ENCODE measurements around the gene FAR2. TPM values are rescaled to one million over a fixed set of nuclear protein-coding genes. Genes with fewer than 3 reads are reported as not detected.

FAR2 gene
- total and polyA plus RNA-seq, 2 of the 13 experiments (the other 11 are each of a cell fraction or from before 2014, with no cell fraction given), result not detected

DNA sequence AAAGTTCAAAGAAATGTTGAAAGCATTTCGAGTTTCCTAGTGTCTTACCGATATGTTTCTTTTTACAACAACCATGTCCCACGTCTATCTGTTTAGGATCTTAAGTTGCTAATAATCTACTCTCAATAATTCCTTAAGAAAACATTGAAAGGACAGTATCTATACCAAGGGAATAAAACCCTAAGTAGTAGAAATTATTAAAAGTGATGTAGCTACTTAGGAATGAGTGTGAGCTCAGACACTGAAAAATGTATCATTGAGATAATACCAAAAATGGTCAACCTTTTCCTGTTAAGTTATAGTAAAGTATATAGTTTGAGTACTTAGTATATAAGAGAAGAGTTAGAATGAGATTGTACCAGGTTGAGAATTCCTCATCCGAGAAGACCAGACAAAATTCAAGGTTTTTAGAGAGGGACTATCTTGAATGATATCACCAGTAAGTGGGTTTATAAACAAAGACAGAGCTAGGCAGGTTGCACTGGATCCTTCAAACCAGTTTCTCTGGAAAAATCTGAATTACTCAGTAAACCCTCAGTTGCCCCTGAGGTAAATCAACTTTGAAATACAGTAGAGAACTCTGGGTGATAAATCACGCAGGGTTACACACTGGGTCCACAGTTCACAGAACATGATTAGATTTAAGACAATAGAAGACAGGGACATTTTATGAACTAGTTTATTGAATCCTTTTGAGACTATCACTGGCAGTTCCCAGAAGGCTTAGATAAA, 135.1 kb downstream of the FAR2 start:
- in situ Hi-C loops (cut with HindIII; ENCODE audit: extremely low pct_ligation_motif_present, low pct_unique_long_range_greater_than_20kb) (no loop called here), intact Hi-C loops (cut with micrococcal nuclease; ENCODE audit: unreplicated experiment) (no loop called here)
- Histone ChIP-seq H3K9me3 (ENCODE audit: low read length) (no peaks in the 10 kb centered on the region), H2AFZ (ENCODE audit: low read length) (no peak overlapping the region), H3K27ac (ENCODE audit: extremely low read length, insufficient read depth, low read length) (no peak overlapping the region), H4K20me1 (ENCODE audit: insufficient read depth, low read length) (no peaks in the 10 kb centered on the region), H3K9ac (ENCODE audit: insufficient read depth, low read depth, low read length) (no peak overlapping the region), H3K4me2 (ENCODE audit: low read depth, low read length) (no peak overlapping the region), H3K4me3 (replicated peaks in 1 of 3; ENCODE audit: insufficient read depth in 1 of 3, low read depth in 2 of 3, low read length in 3 of 3) (no peak overlapping the region), H3K79me2 (ENCODE audit: insufficient read depth, low read length) (no peaks in the 10 kb centered on the region), H3K36me3 (replicated peaks in 1 of 2; ENCODE audit: control insufficient read depth in 1 of 2, insufficient read depth in 2 of 2, low read length in 2 of 2) (no peaks in the 10 kb centered on the region), H3K27me3 (ENCODE audit: control insufficient read depth in 1 of 2, insufficient read depth in 2 of 2, low read length in 2 of 2) (no peaks in the 10 kb centered on the region), H3K4me1 (ENCODE audit: insufficient read depth, low read length) (no peaks in the 10 kb centered on the region)
- no TSS peak for BruUV-seq (replicated peaks)
- FAIRE-seq, result no peak
- WGBS (ENCODE audit: low lambda C conversion rate), result 60% methylated on average over 5 of the region's 5 CpGs
- DNase-seq (ENCODE audit: low spot score), result no peak
- ChIA-PET CTCF (ENCODE audit: low intra/inter-chr PET ratio, low total read pairs) (no interaction called here), POLR2A (no interaction called here)
- no peak for ATAC-seq
- no peak for TF ChIP-seq STAG1 (CRISPR knock-in tag; IDR thresholded peaks at IDR 0.05)
- TF ChIP-seq DNMT1 (CRISPR knock-in tag; IDR thresholded peaks at IDR 0.05), result no peak
- TF ChIP-seq TARDBP (CRISPR knock-in tag; IDR thresholded peaks at IDR 0.05), result no peak
- TF ChIP-seq ZNF557 (CRISPR knock-in tag; IDR thresholded peaks at IDR 0.05), result no peak
- TF ChIP-seq ERF (CRISPR knock-in tag; IDR thresholded peaks at IDR 0.05), result no peak
- no peak for TF ChIP-seq KMT2B (CRISPR knock-in tag; IDR thresholded peaks at IDR 0.05)
- TF ChIP-seq STAT5B (CRISPR knock-in tag; IDR thresholded peaks at IDR 0.05), result no peak
- TF ChIP-seq POLR2A (IDR thresholded peaks at IDR 0.05; ENCODE audit: insufficient read depth in 1 of 2, low read depth in 2 of 2, low read length in 2 of 2), result no peak
- TF ChIP-seq AFF4 (CRISPR knock-in tag; IDR thresholded peaks at IDR 0.05), result no peak
- TF ChIP-seq, protein P1, sequence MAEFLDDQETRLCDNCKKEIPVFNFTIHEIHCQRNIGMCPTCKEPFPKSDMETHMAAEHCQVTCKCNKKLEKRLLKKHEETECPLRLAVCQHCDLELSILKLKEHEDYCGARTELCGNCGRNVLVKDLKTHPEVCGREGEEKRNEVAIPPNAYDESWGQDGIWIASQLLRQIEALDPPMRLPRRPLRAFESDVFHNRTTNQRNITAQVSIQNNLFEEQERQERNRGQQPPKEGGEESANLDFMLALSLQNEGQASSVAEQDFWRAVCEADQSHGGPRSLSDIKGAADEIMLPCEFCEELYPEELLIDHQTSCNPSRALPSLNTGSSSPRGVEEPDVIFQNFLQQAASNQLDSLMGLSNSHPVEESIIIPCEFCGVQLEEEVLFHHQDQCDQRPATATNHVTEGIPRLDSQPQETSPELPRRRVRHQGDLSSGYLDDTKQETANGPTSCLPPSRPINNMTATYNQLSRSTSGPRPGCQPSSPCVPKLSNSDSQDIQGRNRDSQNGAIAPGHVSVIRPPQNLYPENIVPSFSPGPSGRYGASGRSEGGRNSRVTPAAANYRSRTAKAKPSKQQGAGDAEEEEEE (CRISPR knock-in tag; IDR thresholded peaks at IDR 0.05; ENCODE audit: borderline replicate concordance), result no peak
- TF ChIP-seq REL (CRISPR knock-in tag; conservative IDR thresholded peaks at IDR 0.05), result no peak
